ENCODE data around the gene EYA2. TPM values are rescaled to one million over a fixed set of nuclear protein-coding genes. Genes with fewer than 3 reads are reported as not detected.
"Not testable (repeated sequence)": the region's sequence is repeated elsewhere in the genome, so short reads cannot be mapped to it uniquely, and the experiment has no call there.

Gene EYA2
- total RNA-seq, 6 experiments from 2014 or later = 0.14 to 0.51 (median 0.28) TPM; not detected in 1

GRCh38 chr20:46870041-46870440, 24.6 kb upstream of the EYA2 start:
- H3K36me3 Mint-ChIP-seq (ENCODE audit: low read depth) = no peaks in the 10 kb centered on the region
- no peak for DNase-seq
- H3K9me3 Mint-ChIP-seq = no peaks in the 10 kb centered on the region; the same call in 1 of the 2 replicates
- TF ChIP-seq, protein P1, sequence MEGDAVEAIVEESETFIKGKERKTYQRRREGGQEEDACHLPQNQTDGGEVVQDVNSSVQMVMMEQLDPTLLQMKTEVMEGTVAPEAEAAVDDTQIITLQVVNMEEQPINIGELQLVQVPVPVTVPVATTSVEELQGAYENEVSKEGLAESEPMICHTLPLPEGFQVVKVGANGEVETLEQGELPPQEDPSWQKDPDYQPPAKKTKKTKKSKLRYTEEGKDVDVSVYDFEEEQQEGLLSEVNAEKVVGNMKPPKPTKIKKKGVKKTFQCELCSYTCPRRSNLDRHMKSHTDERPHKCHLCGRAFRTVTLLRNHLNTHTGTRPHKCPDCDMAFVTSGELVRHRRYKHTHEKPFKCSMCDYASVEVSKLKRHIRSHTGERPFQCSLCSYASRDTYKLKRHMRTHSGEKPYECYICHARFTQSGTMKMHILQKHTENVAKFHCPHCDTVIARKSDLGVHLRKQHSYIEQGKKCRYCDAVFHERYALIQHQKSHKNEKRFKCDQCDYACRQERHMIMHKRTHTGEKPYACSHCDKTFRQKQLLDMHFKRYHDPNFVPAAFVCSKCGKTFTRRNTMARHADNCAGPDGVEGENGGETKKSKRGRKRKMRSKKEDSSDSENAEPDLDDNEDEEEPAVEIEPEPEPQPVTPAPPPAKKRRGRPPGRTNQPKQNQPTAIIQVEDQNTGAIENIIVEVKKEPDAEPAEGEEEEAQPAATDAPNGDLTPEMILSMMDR (IDR thresholded peaks at IDR 0.05) = no peak
- H3K27me3 Mint-ChIP-seq (ENCODE audit: insufficient read depth) = peaks cover 7% of the 10 kb centered on the region
- H3K27ac Mint-ChIP-seq = no peak overlapping the region
- peaks cover 9% of the 10 kb centered on the region for H3K4me1 Mint-ChIP-seq (ENCODE audit: low read depth)
- no peak overlapping the region for H3K4me3 Mint-ChIP-seq

DNA sequence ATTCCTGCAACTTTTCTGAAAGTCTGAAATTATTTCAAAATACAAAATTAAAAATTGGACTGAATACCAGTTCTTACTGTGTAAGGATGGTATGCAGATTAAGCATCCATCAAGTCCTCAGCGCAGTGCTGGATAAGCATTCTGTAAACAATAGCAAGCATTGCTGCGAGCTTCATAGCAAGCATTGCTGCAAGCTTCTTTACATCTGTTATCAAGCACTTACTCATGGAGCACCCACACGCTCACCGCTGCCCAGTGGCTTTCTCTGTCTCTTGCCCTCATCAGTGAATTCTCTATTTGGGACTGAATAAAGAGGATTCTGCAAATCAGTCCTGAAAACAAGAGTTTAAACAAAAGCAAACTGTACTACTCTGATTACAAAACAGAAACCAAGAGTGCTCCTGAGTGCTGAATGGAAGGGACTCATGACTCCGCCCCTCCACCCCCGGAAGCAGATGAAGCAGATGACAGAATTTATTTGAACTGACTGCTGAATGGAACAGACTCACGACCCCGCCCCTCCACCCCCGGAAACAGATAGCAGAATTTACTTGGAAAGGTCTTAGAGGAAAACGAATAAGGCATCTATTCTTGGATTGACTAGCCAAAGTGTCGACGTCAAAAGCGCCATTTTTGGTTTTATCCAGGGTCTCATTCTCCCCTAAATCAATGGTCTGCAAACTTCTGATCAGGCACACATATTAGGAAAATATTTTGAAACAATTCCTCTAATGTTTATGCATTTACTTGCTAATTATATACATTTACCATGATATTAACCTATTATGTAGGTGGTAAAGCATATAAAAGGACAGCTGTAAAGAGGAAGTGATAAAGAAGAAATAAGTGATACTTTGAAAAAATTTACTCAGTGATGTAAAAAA, 22.1 kb upstream of the EYA2 start:
- Mint-ChIP-seq H3K27ac (no peak overlapping the region), H3K4me1 (ENCODE audit: low read depth) (peaks cover 12% of the 10 kb centered on the region), H3K36me3 (ENCODE audit: low read depth) (no peaks in the 10 kb centered on the region), H3K9me3 (no peaks in the 10 kb centered on the region; the same call in 1 of the 2 replicates), H3K4me3 (peak overlapping the region; percentile 78), H3K27me3 (ENCODE audit: insufficient read depth) (peaks cover 5% of the 10 kb centered on the region)
- DNase-seq = no peak
- TF ChIP-seq, protein P1 (IDR thresholded peaks at IDR 0.05) = no peak

GRCh38 chr20:46875059-46875458, 19.6 kb upstream of the EYA2 start:
- peaks cover 12% of the 10 kb centered on the region for H3K4me1 Mint-ChIP-seq (ENCODE audit: low read depth)
- H3K27ac Mint-ChIP-seq = no peak overlapping the region
- peaks cover 5% of the 10 kb centered on the region for H3K27me3 Mint-ChIP-seq (ENCODE audit: insufficient read depth)
- H3K36me3 Mint-ChIP-seq (ENCODE audit: low read depth) = no peaks in the 10 kb centered on the region
- H3K9me3 Mint-ChIP-seq = no peaks in the 10 kb centered on the region; the same call in 1 of the 2 replicates
- no peak for DNase-seq
- H3K4me3 Mint-ChIP-seq = no peak overlapping the region
- TF ChIP-seq, protein P1 (IDR thresholded peaks at IDR 0.05) = no peak

- TF ChIP-seq, protein P1 (IDR thresholded peaks at IDR 0.05) = no peak
- Mint-ChIP-seq H3K9me3 (no peaks in the 10 kb centered on the region), H3K4me1 (ENCODE audit: low read depth) (peaks cover 7% of the 10 kb centered on the region; the same call in 1 of the 2 replicates), H3K27ac (no peak overlapping the region), H3K4me3 (no peak overlapping the region), H3K27me3 (ENCODE audit: insufficient read depth) (peaks cover 14% of the 10 kb centered on the region), H3K36me3 (ENCODE audit: low read depth) (no peaks in the 10 kb centered on the region)
- no peak for DNase-seq
Measured at GRCh38 chr20:46879386-46879785, 15.3 kb upstream of the EYA2 start.

GRCh38 chr20:46879963-46880362, 14.7 kb upstream of the EYA2 start:
- not testable (repeated sequence) for H3K4me1 Mint-ChIP-seq (ENCODE audit: low read depth); H3K9me3 Mint-ChIP-seq; H3K36me3 Mint-ChIP-seq (ENCODE audit: low read depth); DNase-seq; H3K4me3 Mint-ChIP-seq; H3K27ac Mint-ChIP-seq
- peaks cover 14% of the 10 kb centered on the region for H3K27me3 Mint-ChIP-seq (ENCODE audit: insufficient read depth)

GRCh38 chr20:46883892-46884291, 10.8 kb upstream of the EYA2 start:
- DNase-seq = no peak
- H3K4me3 Mint-ChIP-seq = no peak overlapping the region
- no peaks in the 10 kb centered on the region for H3K4me1 Mint-ChIP-seq (ENCODE audit: low read depth)
- no peaks in the 10 kb centered on the region for H3K36me3 Mint-ChIP-seq (ENCODE audit: low read depth)
- H3K9me3 Mint-ChIP-seq = no peaks in the 10 kb centered on the region
- TF ChIP-seq, protein P1 (IDR thresholded peaks at IDR 0.05) = no peak
- H3K27me3 Mint-ChIP-seq (ENCODE audit: insufficient read depth) = peaks cover 21% of the 10 kb centered on the region
- no peak overlapping the region for H3K27ac Mint-ChIP-seq
